HEK293 (cell line): ENCODE results near the gene ADCY10.

Experiments
- GLIS1 ChIP-seq: fragments of 450-650 bp; formaldehyde crosslinking; IDR thresholded peaks from 2 replicates; pipeline ENCODE4 v1.5.1; 2016; ENCODE audit warnings: missing biosample characterization, missing genetic modification characterization
- HOXD13 ChIP-seq: sonication (generic); formaldehyde crosslinking; IDR thresholded peaks from 2 replicates; pipeline ENCODE4 v1.8.0; 2022; ENCODE audit warnings: missing genetic modification reagents, borderline replicate concordance
- IKZF3 ChIP-seq: fragments of 450-650 bp; IDR thresholded peaks from 2 replicates; pipeline ENCODE4 v1.5.0; 2018; ENCODE audit warnings: missing biosample characterization, mild to moderate bottlenecking, missing genetic modification characterization, moderate library complexity
- MZF1 ChIP-seq: fragments of 450-650 bp; formaldehyde crosslinking; IDR thresholded peaks from 2 replicates; pipeline ENCODE4 v1.5.1; 2017; ENCODE audit warnings: missing biosample characterization, missing genetic modification characterization, borderline replicate concordance
- SCRT1 ChIP-seq: fragments of 450-650 bp; formaldehyde crosslinking; IDR thresholded peaks from 2 replicates; pipeline ENCODE4 v1.5.1; 2016; ENCODE audit warnings: missing biosample characterization, missing genetic modification characterization, borderline replicate concordance
- SP7 ChIP-seq: fragments of 450-650 bp; formaldehyde crosslinking; IDR thresholded peaks from 2 replicates; pipeline ENCODE4 v1.5.1; 2016; ENCODE audit warnings: missing biosample characterization, missing genetic modification characterization
- ZBTB20 ChIP-seq: fragments of 450-650 bp; formaldehyde crosslinking; IDR thresholded peaks from 2 replicates; pipeline ENCODE4 v1.5.1; 2016; ENCODE audit warnings: missing biosample characterization, missing genetic modification characterization
- ZEB2 ChIP-seq: fragments of 450-650 bp; formaldehyde crosslinking; IDR thresholded peaks from 2 replicates; pipeline ENCODE4 v1.5.1; 2016; ENCODE audit warnings: missing biosample characterization, missing genetic modification characterization
- ZFHX2 ChIP-seq: fragments of 450-650 bp; formaldehyde crosslinking; conservative IDR thresholded peaks from 2 replicates; pipeline ENCODE4 v1.5.1; 2016; ENCODE audit warnings: missing biosample characterization, missing genetic modification characterization
- ZNF175 ChIP-seq: fragments of 450-650 bp; formaldehyde crosslinking; IDR thresholded peaks from 2 replicates; pipeline ENCODE4 v1.5.1; 2016; ENCODE audit warnings: missing biosample characterization, missing genetic modification characterization
- ZNF302 ChIP-seq: fragments of 450-650 bp; formaldehyde crosslinking; IDR thresholded peaks from 2 replicates; pipeline ENCODE4 v1.5.1; 2016; ENCODE audit warnings: missing biosample characterization, missing genetic modification characterization, low read depth
- ZNF426 ChIP-seq: fragments of 450-650 bp; formaldehyde crosslinking; IDR thresholded peaks from 2 replicates; pipeline ENCODE4 v1.5.1; 2017; ENCODE audit warnings: missing biosample characterization, missing genetic modification characterization, mild to moderate bottlenecking, inconsistent platforms, moderate library complexity
- ZNF544 ChIP-seq: fragments of 450-650 bp; formaldehyde crosslinking; IDR thresholded peaks from 2 replicates; pipeline ENCODE4 v1.5.0; 2017; ENCODE audit warnings: missing biosample characterization, missing genetic modification characterization
- ZNF600 ChIP-seq: fragments of 450-650 bp; formaldehyde crosslinking; IDR thresholded peaks from 2 replicates; pipeline ENCODE4 v1.5.1; 2016; ENCODE audit warnings: missing biosample characterization, missing genetic modification characterization
- ZNF621 ChIP-seq: fragments of 450-650 bp; formaldehyde crosslinking; IDR thresholded peaks from 2 replicates; pipeline ENCODE4 v1.5.1; 2017; ENCODE audit warnings: missing biosample characterization, missing genetic modification characterization
- ZNF624 ChIP-seq: fragments of 450-650 bp; formaldehyde crosslinking; IDR thresholded peaks from 2 replicates; pipeline ENCODE4 v1.5.1; 2017; ENCODE audit warnings: missing biosample characterization, missing genetic modification characterization
- ZNF664 ChIP-seq: fragments of 450-650 bp; formaldehyde crosslinking; IDR thresholded peaks from 2 replicates; pipeline ENCODE4 v1.5.1; 2016; ENCODE audit warnings: missing biosample characterization, missing genetic modification characterization
- ZNF837 ChIP-seq: fragments of 450-650 bp; formaldehyde crosslinking; IDR thresholded peaks from 2 replicates; pipeline ENCODE4 v1.5.1; 2016; ENCODE audit warnings: missing biosample characterization, missing genetic modification characterization
- TF ChIP-seq, protein P1 (sequence below): fragments of 450-650 bp; formaldehyde crosslinking; IDR thresholded peaks from 2 replicates; pipeline ENCODE4 v1.5.1; 2016; ENCODE audit warnings: missing biosample characterization, missing genetic modification characterization, low read depth
- TF ChIP-seq, protein P2 (sequence below): fragments of 450-650 bp; formaldehyde crosslinking; IDR thresholded peaks from 2 replicates; pipeline ENCODE4 v1.5.1; 2016; ENCODE audit warnings: missing biosample characterization, missing genetic modification characterization
- TF ChIP-seq, protein P3 (sequence below): fragments of 450-650 bp; formaldehyde crosslinking; IDR thresholded peaks from 2 replicates; pipeline ENCODE4 v1.5.1; 2016; ENCODE audit warnings: missing biosample characterization, missing genetic modification characterization
- TF ChIP-seq, protein P4 (sequence below): fragments of 450-650 bp; formaldehyde crosslinking; IDR thresholded peaks from 2 replicates; pipeline ENCODE4 v1.5.1; 2016; ENCODE audit warnings: missing biosample characterization, missing genetic modification characterization
- TF ChIP-seq, protein P5 (sequence below): fragments of 450-650 bp; formaldehyde crosslinking; IDR thresholded peaks from 2 replicates; pipeline ENCODE4 v1.5.1; 2016; ENCODE audit warnings: missing biosample characterization, missing genetic modification characterization, borderline replicate concordance

Gene ADCY10

DNA sequence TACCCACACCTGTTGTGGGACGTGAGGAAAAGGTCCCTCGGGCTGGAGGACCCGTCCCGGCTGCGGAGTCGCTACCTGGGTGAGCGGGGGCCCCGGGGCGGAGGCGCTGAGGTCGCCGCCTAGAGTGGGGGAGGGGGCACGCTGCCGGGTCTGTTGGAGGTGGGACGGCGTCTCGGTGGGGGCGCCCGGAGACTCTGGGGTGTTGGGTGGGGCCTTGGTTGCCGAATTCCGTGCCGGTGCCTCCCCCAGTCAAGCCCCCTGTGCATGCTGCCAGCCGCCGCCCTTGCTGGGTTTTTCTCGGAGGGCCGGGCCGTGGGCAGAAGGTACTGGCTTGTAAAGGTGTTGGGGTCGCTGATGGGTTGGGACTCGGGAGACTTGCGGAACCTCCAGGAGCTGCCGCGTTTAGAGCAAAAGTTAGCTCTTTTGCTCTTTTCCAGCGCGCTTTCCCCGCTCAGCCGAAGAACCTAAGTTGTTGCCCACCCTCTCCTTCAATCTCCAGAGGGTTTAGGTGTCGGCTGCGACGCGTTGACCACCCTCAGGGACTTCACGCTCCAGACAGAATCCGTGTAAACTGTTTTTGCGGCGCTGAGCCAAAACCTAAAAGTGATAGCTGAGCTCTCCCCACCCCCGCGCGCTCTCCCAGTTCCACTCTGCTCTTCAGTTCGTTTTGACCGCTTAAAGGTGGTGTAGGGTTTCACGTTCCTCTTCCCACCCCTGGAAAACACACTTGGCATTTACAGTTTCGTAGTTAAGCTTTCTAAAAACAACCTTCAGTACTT, 23.2 kb upstream of the ADCY10 start, which contains the start of gene MPC2 (continued):
- TF ChIP-seq, protein P1, sequence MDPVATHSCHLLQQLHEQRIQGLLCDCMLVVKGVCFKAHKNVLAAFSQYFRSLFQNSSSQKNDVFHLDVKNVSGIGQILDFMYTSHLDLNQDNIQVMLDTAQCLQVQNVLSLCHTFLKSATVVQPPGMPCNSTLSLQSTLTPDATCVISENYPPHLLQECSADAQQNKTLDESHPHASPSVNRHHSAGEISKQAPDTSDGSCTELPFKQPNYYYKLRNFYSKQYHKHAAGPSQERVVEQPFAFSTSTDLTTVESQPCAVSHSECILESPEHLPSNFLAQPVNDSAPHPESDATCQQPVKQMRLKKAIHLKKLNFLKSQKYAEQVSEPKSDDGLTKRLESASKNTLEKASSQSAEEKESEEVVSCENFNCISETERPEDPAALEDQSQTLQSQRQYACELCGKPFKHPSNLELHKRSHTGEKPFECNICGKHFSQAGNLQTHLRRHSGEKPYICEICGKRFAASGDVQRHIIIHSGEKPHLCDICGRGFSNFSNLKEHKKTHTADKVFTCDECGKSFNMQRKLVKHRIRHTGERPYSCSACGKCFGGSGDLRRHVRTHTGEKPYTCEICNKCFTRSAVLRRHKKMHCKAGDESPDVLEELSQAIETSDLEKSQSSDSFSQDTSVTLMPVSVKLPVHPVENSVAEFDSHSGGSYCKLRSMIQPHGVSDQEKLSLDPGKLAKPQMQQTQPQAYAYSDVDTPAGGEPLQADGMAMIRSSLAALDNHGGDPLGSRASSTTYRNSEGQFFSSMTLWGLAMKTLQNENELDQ (tag by site-specific recombination): no peak
- TF ChIP-seq ZNF664 (tag by site-specific recombination) (no peak), HOXD13 (no peak), ZNF544 (no peak), IKZF3 (tag by site-specific recombination) (peak; percentile 97), ZNF621 (no peak), ZNF426 (tag by site-specific recombination) (no peak), ZFHX2 (tag by site-specific recombination) (peak; percentile 12; the same call in 1 of the 2 replicates), ZBTB20 (tag by site-specific recombination) (peak; percentile 74), ZNF624 (no peak), MZF1 (peak; percentile 15; the same call in 1 of the 2 replicates), SP7 (tag by site-specific recombination) (peak; percentile 54), ZNF600 (tag by site-specific recombination) (peak; percentile 93), ZNF302 (tag by site-specific recombination) (no peak), ZEB2 (tag by site-specific recombination) (peak; percentile 69), SCRT1 (peak; percentile 39; the same call in 1 of the 2 replicates), ZNF837 (tag by site-specific recombination) (0 out of 2 replicates have a peak, but pooled peaks have one; percentile 22), ZNF175 (tag by site-specific recombination) (no peak), GLIS1 (tag by site-specific recombination) (peak; percentile 53)
- TF ChIP-seq, protein P2, sequence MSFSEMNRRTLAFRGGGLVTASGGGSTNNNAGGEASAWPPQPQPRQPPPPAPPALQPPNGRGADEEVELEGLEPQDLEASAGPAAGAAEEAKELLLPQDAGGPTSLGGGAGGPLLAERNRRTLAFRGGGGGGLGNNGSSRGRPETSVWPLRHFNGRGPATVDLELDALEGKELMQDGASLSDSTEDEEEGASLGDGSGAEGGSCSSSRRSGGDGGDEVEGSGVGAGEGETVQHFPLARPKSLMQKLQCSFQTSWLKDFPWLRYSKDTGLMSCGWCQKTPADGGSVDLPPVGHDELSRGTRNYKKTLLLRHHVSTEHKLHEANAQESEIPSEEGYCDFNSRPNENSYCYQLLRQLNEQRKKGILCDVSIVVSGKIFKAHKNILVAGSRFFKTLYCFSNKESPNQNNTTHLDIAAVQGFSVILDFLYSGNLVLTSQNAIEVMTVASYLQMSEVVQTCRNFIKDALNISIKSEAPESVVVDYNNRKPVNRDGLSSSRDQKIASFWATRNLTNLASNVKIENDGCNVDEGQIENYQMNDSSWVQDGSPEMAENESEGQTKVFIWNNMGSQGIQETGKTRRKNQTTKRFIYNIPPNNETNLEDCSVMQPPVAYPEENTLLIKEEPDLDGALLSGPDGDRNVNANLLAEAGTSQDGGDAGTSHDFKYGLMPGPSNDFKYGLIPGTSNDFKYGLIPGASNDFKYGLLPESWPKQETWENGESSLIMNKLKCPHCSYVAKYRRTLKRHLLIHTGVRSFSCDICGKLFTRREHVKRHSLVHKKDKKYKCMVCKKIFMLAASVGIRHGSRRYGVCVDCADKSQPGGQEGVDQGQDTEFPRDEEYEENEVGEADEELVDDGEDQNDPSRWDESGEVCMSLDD (tag by site-specific recombination): peak; percentile 14; the same call in 1 of the 2 replicates
- TF ChIP-seq, protein P3, sequence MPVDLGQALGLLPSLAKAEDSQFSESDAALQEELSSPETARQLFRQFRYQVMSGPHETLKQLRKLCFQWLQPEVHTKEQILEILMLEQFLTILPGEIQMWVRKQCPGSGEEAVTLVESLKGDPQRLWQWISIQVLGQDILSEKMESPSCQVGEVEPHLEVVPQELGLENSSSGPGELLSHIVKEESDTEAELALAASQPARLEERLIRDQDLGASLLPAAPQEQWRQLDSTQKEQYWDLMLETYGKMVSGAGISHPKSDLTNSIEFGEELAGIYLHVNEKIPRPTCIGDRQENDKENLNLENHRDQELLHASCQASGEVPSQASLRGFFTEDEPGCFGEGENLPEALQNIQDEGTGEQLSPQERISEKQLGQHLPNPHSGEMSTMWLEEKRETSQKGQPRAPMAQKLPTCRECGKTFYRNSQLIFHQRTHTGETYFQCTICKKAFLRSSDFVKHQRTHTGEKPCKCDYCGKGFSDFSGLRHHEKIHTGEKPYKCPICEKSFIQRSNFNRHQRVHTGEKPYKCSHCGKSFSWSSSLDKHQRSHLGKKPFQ (tag by site-specific recombination): peak; percentile 77
- TF ChIP-seq, protein P4, sequence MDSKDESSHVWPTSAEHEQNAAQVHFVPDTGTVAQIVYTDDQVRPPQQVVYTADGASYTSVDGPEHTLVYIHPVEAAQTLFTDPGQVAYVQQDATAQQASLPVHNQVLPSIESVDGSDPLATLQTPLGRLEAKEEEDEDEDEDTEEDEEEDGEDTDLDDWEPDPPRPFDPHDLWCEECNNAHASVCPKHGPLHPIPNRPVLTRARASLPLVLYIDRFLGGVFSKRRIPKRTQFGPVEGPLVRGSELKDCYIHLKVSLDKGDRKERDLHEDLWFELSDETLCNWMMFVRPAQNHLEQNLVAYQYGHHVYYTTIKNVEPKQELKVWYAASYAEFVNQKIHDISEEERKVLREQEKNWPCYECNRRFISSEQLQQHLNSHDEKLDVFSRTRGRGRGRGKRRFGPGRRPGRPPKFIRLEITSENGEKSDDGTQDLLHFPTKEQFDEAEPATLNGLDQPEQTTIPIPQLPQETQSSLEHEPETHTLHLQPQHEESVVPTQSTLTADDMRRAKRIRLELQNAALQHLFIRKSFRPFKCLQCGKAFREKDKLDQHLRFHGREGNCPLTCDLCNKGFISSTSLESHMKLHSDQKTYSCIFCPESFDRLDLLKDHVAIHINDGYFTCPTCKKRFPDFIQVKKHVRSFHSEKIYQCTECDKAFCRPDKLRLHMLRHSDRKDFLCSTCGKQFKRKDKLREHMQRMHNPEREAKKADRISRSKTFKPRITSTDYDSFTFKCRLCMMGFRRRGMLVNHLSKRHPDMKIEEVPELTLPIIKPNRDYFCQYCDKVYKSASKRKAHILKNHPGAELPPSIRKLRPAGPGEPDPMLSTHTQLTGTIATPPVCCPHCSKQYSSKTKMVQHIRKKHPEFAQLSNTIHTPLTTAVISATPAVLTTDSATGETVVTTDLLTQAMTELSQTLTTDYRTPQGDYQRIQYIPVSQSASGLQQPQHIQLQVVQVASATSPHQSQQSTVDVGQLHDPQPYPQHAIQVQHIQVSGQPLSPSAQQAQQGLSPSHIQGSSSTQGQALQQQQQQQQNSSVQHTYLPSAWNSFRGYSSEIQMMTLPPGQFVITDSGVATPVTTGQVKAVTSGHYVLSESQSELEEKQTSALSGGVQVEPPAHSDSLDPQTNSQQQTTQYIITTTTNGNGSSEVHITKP (tag by site-specific recombination): peak; percentile 89
- TF ChIP-seq, protein P5, sequence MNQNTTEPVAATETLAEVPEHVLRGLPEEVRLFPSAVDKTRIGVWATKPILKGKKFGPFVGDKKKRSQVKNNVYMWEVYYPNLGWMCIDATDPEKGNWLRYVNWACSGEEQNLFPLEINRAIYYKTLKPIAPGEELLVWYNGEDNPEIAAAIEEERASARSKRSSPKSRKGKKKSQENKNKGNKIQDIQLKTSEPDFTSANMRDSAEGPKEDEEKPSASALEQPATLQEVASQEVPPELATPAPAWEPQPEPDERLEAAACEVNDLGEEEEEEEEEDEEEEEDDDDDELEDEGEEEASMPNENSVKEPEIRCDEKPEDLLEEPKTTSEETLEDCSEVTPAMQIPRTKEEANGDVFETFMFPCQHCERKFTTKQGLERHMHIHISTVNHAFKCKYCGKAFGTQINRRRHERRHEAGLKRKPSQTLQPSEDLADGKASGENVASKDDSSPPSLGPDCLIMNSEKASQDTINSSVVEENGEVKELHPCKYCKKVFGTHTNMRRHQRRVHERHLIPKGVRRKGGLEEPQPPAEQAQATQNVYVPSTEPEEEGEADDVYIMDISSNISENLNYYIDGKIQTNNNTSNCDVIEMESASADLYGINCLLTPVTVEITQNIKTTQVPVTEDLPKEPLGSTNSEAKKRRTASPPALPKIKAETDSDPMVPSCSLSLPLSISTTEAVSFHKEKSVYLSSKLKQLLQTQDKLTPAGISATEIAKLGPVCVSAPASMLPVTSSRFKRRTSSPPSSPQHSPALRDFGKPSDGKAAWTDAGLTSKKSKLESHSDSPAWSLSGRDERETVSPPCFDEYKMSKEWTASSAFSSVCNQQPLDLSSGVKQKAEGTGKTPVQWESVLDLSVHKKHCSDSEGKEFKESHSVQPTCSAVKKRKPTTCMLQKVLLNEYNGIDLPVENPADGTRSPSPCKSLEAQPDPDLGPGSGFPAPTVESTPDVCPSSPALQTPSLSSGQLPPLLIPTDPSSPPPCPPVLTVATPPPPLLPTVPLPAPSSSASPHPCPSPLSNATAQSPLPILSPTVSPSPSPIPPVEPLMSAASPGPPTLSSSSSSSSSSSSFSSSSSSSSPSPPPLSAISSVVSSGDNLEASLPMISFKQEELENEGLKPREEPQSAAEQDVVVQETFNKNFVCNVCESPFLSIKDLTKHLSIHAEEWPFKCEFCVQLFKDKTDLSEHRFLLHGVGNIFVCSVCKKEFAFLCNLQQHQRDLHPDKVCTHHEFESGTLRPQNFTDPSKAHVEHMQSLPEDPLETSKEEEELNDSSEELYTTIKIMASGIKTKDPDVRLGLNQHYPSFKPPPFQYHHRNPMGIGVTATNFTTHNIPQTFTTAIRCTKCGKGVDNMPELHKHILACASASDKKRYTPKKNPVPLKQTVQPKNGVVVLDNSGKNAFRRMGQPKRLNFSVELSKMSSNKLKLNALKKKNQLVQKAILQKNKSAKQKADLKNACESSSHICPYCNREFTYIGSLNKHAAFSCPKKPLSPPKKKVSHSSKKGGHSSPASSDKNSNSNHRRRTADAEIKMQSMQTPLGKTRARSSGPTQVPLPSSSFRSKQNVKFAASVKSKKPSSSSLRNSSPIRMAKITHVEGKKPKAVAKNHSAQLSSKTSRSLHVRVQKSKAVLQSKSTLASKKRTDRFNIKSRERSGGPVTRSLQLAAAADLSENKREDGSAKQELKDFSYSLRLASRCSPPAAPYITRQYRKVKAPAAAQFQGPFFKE: no peak
